NCI-H1694 treated with DMSO at 0.1 percent for 48 hours (cell line): Measurements from ENCODE around the gene PBRM1.
"Not testable (repeated sequence)": the region's sequence is repeated elsewhere in the genome, so short reads cannot be mapped to it uniquely, and the experiment has no call there.

Experiments used
- DNase-seq: peaks from one replicate; lab custom pipeline; 2025; lab: John Stamatoyannopoulos, UW

Gene PBRM1

GRCh38 chr3:52685709-52686691 is at the start of gene PBRM1, which contains the start of gene GNL3:
Gene PBRM1, minus strand, starts transcription at chr3:52685913.
Gene GNL3, plus strand, starts transcription at chr3:52686032. Its CDS starts 61 bp downstream, at chr3:52686093.
- DNase-seq, result peak; percentile 55

- no peak for DNase-seq
Observed at GRCh38 chr3:52733256-52733891, 47.7 kb upstream of the PBRM1 start.

GRCh38 chr3:52731590-52731989 is 45.9 kb upstream of the PBRM1 start:
- DNase-seq, result no peak

- no peak for DNase-seq
Observed at GRCh38 chr3:52730681-52731080, 45.0 kb upstream of the PBRM1 start.

- DNase-seq, result not testable (repeated sequence)
Observed at GRCh38 chr3:52728753-52729152, 43.0 kb upstream of the PBRM1 start.

GRCh38 chr3:52724511-52724910 is 38.8 kb upstream of the PBRM1 start:
- DNase-seq, result no peak

GRCh38 chr3:52723935-52724334 is 38.2 kb upstream of the PBRM1 start:
- DNase-seq, result no peak

GRCh38 chr3:52722491-52722890 is 36.8 kb upstream of the PBRM1 start:
- no peak for DNase-seq

- DNase-seq, result no peak
Observed at GRCh38 chr3:52721730-52722008, 36.0 kb upstream of the PBRM1 start.

- DNase-seq, result peak; percentile 3
Observed at GRCh38 chr3:52721002-52721729, 35.5 kb upstream of the PBRM1 start.

GRCh38 chr3:52719618-52720017 is 33.9 kb upstream of the PBRM1 start:
- DNase-seq, result no peak

GRCh38 chr3:52715714-52716305 is 30.1 kb upstream of the PBRM1 start:
- no peak for DNase-seq

GRCh38 chr3:52714335-52715302 is 28.9 kb upstream of the PBRM1 start:
- DNase-seq, result no peak

GRCh38 chr3:52712291-52713212 is 26.8 kb upstream of the PBRM1 start:
- no peak for DNase-seq

- no peak for DNase-seq
Observed at GRCh38 chr3:52710512-52710911, 24.8 kb upstream of the PBRM1 start.

GRCh38 chr3:52707585-52707984 is 21.9 kb upstream of the PBRM1 start:
- DNase-seq, result no peak

- DNase-seq, result peak; percentile 17
Observed at GRCh38 chr3:52705688-52706686, 20.3 kb upstream of the PBRM1 start, which contains the start of the genes GLT8D1 and SPCS1. Gene GLT8D1, minus strand, starts transcription at chr3:52705791. Its CDS starts 5,331 bp downstream, at chr3:52700460. Gene SPCS1, plus strand, starts transcription at chr3:52706106. Its CDS starts 141 bp downstream, at chr3:52706247.

GRCh38 chr3:52705438-52705687 is 19.6 kb upstream of the PBRM1 start:
- DNase-seq, result no peak
